Neuron (in vitro differentiated cells): ENCODE data around the gene BBS7.

Experiments
- H2AFZ ChIP-seq: one replicate; pipeline ENCODE4 v1.6.1; 2013; ENCODE audit warnings: low read depth, mild to moderate bottlenecking, inconsistent platforms, low read length, moderate library complexity
- H3K27me3 ChIP-seq: one replicate; pipeline ENCODE4 v1.6.1; 2013; ENCODE audit warnings: low read length; ENCODE audit not compliant: insufficient read depth
- H3K36me3 ChIP-seq: one replicate; pipeline ENCODE4 v1.6.1; 2013; ENCODE audit warnings: low read length; ENCODE audit not compliant: insufficient read depth
- H3K4me1 ChIP-seq: one replicate; pipeline ENCODE4 v1.6.1; 2013; ENCODE audit warnings: low read length; ENCODE audit not compliant: insufficient read depth
- H3K4me3 ChIP-seq: 2 replicates; pipeline ENCODE4 v1.5.1; 2013; ENCODE audit warnings: mild to moderate bottlenecking, low read length, moderate library complexity
- H3K9me3 ChIP-seq: one replicate; pipeline ENCODE4 v1.6.1; 2013; ENCODE audit warnings: low read length

Gene BBS7

DNA sequence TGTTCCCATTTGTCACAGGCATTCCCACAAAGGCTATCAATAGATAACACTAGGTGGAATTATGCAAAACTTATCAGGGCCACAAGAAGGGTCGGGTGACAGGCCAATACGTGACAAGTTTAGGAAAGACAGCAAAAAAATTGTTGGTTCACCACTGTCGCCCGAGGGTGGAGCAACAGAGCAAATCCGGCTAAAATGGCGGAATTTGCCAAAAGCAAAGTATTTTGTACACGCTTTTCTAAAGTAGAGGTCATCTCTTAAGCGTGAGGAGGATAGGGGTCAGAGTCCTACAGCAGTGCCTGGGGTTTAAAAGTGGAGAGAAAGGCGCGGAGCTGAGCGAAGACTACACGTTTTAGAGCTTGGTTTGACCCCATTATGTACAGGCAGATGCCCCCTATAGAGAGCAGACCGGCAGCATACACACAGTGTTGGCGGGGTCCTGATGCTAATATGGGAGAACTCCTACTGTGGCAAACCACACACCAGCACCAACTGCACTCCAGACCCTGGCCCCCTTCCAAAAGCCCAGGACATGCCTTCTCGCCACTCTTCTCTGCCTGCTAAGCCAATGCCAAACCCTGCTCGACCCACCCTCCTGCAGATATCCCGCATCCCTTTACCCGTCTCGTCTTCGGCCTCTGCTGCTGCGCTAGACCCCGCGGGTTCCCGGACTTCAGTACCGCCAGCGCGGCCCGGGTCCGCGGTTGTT is 47.3 kb downstream of the BBS7 start:
- Histone ChIP-seq H3K36me3 (peaks cover 55% of the 10 kb centered on the region), H3K4me1 (peaks cover 19% of the 10 kb centered on the region), H3K27me3 (no peaks in the 10 kb centered on the region)

DNA sequence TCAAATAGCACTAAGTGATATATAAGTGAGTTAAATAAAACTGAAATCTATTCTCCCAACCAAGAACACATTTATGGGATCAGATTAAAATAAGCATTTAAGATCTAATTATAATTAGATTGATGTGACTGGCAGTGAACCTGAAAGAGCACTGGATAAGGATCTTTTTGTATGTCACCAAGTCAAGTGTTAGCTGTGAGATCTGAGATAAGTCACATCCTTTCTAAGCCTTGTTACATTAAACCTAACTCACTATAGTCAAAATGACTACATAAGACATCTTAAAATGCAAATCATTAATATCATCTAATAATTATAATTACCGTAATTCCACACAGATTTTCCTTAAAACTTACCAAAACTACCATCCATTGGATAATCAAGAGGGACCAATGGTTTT is 48.2 kb downstream of the BBS7 start:
- no peaks in the 10 kb centered on the region for H3K27me3 ChIP-seq
- H3K9me3 ChIP-seq, result no peaks in the 10 kb centered on the region
- H3K4me3 ChIP-seq, result peak overlapping the region; percentile 91
- H2AFZ ChIP-seq, result no peak overlapping the region
- H3K4me1 ChIP-seq, result peaks cover 19% of the 10 kb centered on the region
- peaks cover 56% of the 10 kb centered on the region for H3K36me3 ChIP-seq

More for the DNA sequence above, 47.3 kb downstream of the BBS7 start:
- peak overlapping the region; percentile 91 for H3K4me3 ChIP-seq
- peak overlapping the region; percentile 40 for H2AFZ ChIP-seq
- no peaks in the 10 kb centered on the region for H3K9me3 ChIP-seq

DNA sequence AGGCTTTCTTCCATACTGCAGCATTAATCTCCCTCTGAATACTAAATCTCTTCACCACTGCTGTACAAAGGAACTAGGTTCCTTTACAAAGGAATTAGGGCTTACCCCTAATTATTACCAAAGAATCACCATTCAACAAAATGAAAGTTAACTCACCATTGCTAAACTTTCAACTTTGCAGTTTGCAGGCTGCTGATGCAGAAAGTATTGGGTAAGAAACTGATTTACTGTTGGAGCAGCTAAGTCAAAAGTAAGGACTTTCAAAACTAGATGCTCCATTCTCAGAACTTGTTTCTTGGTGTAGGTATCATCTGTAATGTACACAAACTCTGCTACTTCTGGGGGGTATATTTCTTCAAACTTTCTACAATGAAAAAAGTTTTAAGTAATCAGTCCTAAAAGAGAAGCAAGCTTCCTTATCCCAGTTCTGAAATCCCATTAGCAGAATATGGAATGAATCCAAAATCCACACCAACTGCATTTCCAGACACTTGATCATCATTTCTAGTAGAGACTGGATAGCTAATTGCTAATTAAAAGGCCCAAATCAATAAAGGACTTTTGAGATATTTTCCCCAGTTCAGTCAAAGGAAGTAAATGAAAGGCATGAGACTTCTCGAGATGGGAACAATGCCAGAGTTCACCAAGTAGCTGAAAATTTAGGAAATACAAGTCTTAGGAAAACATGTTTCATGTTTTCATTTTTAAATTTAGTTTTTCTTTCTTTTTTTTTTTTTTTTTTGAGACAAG is 50.9 kb downstream of the BBS7 start:
- H3K27me3 ChIP-seq, result no peaks in the 10 kb centered on the region
- peaks cover 19% of the 10 kb centered on the region for H3K4me1 ChIP-seq
- H2AFZ ChIP-seq, result no peak overlapping the region
- H3K9me3 ChIP-seq, result no peaks in the 10 kb centered on the region
- no peak overlapping the region for H3K4me3 ChIP-seq
- peaks cover 77% of the 10 kb centered on the region for H3K36me3 ChIP-seq

DNA sequence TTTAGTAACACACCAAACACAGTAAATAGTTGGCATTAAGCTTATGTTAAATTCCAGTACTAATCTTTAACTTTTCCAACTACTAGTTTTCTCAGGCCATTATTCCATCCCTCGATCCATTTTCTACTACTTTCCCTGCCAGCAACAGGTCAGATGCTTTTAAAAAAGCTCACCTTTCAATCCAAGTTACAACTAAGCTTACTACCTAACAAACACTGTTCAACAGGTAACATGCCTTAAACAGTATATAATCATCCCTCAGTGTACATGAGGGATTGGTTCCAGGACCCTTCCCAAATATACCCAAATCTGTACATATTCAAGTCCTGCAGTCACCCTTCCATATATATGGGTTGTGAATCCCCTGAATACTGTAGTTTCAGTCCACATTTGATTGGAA is 52.1 kb downstream of the BBS7 start:
- H2AFZ ChIP-seq, result no peak overlapping the region
- no peaks in the 10 kb centered on the region for H3K9me3 ChIP-seq
- peaks cover 88% of the 10 kb centered on the region for H3K36me3 ChIP-seq
- no peak overlapping the region for H3K4me3 ChIP-seq
- peaks cover 15% of the 10 kb centered on the region for H3K4me1 ChIP-seq
- H3K27me3 ChIP-seq, result no peaks in the 10 kb centered on the region

DNA sequence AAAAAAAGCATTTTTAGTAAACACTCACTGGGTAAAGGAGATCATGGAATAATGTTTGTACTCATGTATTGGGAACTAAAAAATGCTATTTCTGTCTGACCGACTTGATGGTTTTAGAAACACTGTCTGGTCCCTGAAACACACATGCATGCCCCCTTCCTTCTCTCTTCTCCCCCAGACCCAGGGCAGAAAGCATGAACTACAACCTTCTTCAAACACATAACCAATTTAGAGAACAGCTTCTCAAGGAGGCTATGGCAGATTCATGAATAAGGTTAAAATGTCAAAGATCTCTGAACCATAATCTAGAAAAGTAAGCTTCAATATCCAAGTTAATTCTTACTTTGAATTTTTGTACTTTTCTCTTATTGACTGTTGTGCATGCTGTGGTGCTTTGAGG is 52.6 kb downstream of the BBS7 start:
- Histone ChIP-seq H2AFZ (no peak overlapping the region), H3K4me3 (no peak overlapping the region), H3K4me1 (peaks cover 15% of the 10 kb centered on the region), H3K36me3 (peaks cover 93% of the 10 kb centered on the region), H3K27me3 (no peaks in the 10 kb centered on the region), H3K9me3 (no peaks in the 10 kb centered on the region)

DNA sequence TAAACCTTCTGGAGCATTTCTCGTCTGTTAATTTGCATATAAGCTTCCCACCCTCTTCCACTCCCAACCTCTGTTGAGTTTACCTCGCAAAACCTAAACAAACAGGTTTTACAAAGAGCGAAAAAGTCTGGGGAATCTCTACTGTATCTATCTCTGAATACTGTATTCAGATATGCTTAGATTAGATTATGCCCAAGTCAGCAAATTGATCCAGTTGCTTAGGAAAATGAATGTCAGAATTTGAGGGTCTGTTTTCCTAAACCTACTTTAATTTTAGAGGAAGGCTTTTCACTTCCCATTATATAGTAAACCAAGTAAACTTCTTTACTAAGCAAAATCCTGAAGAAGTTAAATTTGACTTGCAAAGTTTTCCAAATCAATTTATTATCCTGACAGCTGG is 53.3 kb downstream of the BBS7 start:
- H3K4me1 ChIP-seq, result peaks cover 10% of the 10 kb centered on the region
- H3K4me3 ChIP-seq, result no peak overlapping the region
- no peaks in the 10 kb centered on the region for H3K9me3 ChIP-seq
- no peaks in the 10 kb centered on the region for H3K27me3 ChIP-seq
- no peak overlapping the region for H2AFZ ChIP-seq
- peaks cover 93% of the 10 kb centered on the region for H3K36me3 ChIP-seq

DNA sequence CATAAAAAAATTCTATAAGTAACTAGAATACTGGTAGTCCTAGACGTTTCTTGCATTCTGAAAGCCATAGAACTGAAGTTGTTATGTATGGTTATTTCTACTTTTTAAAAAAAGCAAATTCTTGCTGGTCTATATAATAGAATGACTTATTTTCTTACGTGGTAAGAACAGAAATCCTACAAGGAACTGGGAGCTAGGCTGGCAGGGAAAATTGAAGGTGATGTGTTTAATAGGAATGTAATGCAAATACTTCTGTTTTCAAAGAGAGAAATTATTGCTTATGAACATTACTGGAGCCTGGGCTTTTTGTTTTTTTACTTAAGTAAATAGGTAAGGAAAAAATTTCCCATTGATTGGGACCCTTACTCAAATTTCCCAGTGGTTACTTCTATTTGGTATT is 55.5 kb downstream of the BBS7 start:
- Histone ChIP-seq H3K9me3 (no peaks in the 10 kb centered on the region), H3K27me3 (no peaks in the 10 kb centered on the region), H3K4me1 (no peaks in the 10 kb centered on the region), H3K36me3 (peaks cover 93% of the 10 kb centered on the region), H2AFZ (no peak overlapping the region), H3K4me3 (no peak overlapping the region)

DNA sequence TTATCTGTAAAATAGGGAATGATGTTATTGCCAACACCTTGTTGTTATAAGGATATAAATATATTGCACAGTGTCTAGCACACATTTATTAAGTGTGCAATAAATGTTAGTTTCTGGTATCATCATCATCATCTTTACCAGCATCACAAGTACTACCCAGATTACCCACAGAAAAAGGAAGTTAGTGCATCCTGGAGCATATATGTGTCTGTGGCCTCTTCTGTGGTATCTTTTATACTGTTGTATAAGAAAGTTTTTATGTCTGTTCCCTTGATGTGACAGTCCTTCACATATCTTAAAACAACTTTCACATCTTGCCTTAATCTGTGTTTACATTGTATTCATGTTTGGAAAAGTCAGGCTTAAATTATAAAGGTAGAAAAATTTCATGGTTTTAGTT is 59.2 kb downstream of the BBS7 start:
- Histone ChIP-seq H2AFZ (no peak overlapping the region), H3K36me3 (peaks cover 91% of the 10 kb centered on the region), H3K27me3 (no peaks in the 10 kb centered on the region), H3K4me1 (no peaks in the 10 kb centered on the region), H3K9me3 (no peaks in the 10 kb centered on the region), H3K4me3 (no peak overlapping the region)

DNA sequence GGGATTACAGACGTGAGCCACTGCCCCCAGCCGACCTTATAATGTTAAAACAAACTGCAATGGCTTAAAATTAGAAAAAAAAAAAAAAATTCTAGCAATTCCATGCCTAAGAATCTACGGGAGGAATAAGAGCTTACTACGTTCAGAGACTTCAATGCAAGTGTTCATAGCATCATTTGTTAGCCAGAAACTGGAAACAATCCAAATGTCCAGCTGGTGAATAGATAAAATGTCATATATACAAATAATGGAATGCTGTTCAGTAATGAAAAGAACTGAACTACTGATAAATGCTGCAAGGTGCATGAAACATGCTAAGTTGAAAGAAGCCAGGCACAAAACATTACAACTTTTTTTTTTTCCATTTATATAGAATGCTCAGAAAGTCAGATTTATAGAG is 63.9 kb downstream of the BBS7 start:
- H3K4me1 ChIP-seq, result peaks cover 12% of the 10 kb centered on the region
- no peaks in the 10 kb centered on the region for H3K27me3 ChIP-seq
- peaks cover 86% of the 10 kb centered on the region for H3K36me3 ChIP-seq
- no peak overlapping the region for H3K4me3 ChIP-seq
- H2AFZ ChIP-seq, result no peak overlapping the region
- no peaks in the 10 kb centered on the region for H3K9me3 ChIP-seq

DNA sequence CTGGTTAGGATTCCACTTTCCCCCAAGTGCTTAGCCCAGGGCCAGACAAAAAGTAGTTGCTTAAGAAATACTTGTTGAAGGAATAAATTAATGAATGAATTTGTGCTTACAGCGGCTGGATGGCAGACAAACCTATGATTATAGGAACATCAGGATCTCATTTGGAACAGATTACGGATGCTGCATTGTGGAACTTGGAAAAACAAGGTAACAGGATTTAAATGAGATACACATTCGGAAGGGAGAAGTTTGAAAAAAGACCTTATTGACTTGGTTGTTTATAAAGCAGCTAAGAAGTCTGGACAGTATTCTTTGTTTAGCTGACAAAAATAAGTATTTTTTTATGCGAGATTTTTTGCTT is 68.6 kb downstream of the BBS7 start:
- H3K27me3 ChIP-seq, result no peaks in the 10 kb centered on the region
- peak overlapping the region; percentile 92 for H3K4me3 ChIP-seq
- H2AFZ ChIP-seq, result peak overlapping the region; percentile 98
- peaks cover 44% of the 10 kb centered on the region for H3K36me3 ChIP-seq
- H3K4me1 ChIP-seq, result peaks cover 16% of the 10 kb centered on the region
- no peaks in the 10 kb centered on the region for H3K9me3 ChIP-seq

DNA sequence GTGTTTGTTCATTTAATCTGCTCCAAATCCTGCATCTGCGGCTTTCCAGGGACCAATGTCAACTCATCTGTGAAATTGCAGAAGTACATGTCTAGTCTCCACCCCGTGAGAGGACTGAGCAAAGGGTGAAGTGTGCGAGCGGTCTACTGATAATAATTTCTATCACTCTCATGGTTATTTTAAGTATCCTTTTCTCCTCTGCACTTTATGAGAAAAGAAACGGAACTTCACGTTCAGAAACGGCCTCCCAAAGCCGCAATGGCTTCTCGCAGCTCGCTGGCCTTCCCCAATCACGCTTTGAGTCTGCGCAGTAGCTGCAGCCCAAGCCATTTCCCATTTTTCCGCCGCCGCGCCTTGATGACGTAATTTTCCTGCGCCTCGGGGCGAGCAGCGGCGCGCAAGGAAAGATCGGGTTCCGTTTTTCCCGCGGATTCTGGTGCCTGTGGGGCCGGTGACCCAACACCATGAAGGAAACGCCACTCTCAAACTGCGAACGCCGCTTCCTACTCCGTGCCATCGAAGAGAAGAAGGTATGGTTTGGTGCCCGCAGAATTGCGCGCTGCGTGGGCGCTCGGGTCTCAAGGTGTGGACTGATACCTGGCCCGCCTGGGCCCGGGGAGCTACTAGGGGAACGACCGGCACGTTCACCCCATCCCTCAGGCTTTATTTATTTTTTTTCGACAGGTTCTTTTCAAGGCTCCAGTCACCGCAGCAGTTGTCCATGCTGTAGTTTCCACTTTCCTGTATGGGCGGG is 69.1 kb downstream of the BBS7 start, which contains the start of gene EXOSC9:
Gene EXOSC9, plus strand, starts transcription at position 363 of the 754 bp plus-strand sequence. Its CDS starts 102 bp downstream, at position 465.
- no peaks in the 10 kb centered on the region for H3K9me3 ChIP-seq
- H3K27me3 ChIP-seq, result no peaks in the 10 kb centered on the region
- peak within 1 kb of the TSS; percentile 92 for H3K4me3 ChIP-seq
- H3K4me1 ChIP-seq, result peaks cover 21% of the 10 kb centered on the region
- peak within 1 kb of the TSS; percentile 98 for H2AFZ ChIP-seq
- peaks cover 38% of the 10 kb centered on the region for H3K36me3 ChIP-seq

DNA sequence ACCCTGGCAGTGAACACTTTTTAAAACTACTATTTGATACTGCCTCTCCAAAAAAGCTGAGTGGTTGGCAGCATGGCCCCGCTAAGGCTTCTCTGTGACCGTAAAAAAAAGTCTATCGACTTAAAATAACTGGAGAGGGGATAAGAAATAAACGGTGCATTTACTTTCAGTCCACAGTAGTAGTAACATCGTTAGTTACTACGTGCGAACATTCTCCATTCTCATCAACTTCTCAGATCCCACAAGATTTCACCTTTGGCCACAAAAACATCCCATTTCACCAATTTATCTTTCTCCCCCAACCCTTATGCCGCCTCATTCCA is 69.7 kb downstream of the BBS7 start:
- H2AFZ ChIP-seq, result peak overlapping the region; percentile 98
- no peaks in the 10 kb centered on the region for H3K9me3 ChIP-seq
- no peaks in the 10 kb centered on the region for H3K27me3 ChIP-seq
- peak overlapping the region; percentile 92 for H3K4me3 ChIP-seq
- peaks cover 33% of the 10 kb centered on the region for H3K36me3 ChIP-seq
- H3K4me1 ChIP-seq, result peaks cover 27% of the 10 kb centered on the region

DNA sequence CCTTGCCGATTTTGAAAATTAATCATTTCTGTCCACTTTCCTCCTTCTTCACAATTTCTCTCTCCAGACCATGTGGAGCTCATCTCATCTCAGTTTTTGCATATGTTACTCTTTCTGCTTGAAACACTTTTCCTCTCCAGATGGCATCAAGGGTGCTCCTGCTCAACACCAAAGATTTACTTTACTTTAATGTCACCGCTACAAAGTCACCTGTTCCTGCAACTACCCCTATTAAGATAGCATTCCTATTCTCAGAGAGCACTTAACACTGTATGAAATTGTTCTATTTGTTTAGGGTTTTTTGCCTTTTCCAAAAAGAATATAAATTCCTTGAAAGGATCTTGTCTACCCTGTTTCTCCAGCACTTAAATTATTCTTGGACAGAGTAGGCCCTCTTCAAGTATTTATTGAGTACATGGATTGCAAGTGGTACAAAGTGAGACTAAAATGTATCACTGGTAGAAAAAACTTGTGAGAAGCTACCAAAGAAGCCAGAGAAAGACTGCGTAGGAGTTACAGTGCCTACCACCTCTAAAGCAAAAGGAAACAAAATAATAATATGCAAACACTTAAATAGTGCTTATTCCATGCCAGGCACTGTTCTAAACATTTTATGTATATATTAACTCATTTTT is 70.3 kb downstream of the BBS7 start:
- no peaks in the 10 kb centered on the region for H3K9me3 ChIP-seq
- no peak overlapping the region for H3K4me3 ChIP-seq
- no peaks in the 10 kb centered on the region for H3K27me3 ChIP-seq

More for the DNA sequence above, 70.3 kb downstream of the BBS7 start:
- Histone ChIP-seq H2AFZ (peak overlapping the region; percentile 10), H3K4me1 (peaks cover 30% of the 10 kb centered on the region), H3K36me3 (peaks cover 26% of the 10 kb centered on the region)
